Endometrial microvascular endothelial cells (primary cell): ENCODE data around the gene CTNNAL1. TPM values are rescaled to one million over a fixed set of nuclear protein-coding genes. Genes with fewer than 3 reads are reported as not detected.

ENCODE experiments used
- in situ Hi-C: cut with HindIII; loops from 2 replicates; pipeline ENCODE4 v1.10.0; 2017; ENCODE audit warnings: low sequenced_read_pairs, low pct_unique_long_range_greater_than_20kb; ENCODE audit errors: inconsistent ontology term
- total RNA-seq: library from RNA; depleted of rRNA; stranded (reverse); fragments of >200 nt; gene quantifications from one replicate; pipeline ENCODE4 v1.2.3, GENCODE V29; 2015; ENCODE audit errors: inconsistent ontology term

Gene CTNNAL1
- total RNA-seq, 1 donor from 2014 or later: 153 TPM

DNA sequence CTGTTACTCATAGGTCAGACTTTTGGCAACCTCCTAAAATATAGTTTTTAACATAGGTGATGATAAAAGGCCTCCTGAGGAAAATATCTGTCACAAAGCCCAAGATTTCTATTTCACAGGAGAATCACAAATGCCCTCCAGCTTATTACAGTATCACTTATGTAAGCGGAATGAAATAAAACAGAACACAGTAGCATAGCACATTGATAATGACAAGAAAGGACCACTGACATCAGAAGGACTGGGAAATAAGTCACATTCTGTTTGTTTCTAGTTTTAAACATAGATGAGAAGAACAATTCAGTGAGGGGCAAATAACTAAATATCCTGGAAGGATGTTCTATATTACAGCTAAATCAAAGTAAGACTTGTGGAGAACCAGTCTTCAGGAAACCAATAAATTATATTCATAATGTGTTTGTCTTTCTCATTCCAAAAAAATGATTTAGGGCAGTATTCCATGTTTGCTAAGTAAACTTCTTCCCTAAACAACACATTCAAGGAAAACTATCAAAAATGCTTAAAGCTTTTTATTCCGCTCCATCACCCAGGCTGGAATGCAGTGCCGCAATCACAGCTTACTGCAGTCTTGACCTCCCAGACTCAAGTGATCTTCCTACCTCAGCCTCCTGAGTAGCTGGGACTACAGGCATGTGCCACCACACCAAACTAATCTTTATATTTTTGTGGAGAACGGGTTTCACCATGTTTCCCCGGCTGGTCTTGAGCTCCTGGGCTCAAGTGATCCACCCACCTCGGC is 20.8 kb upstream of the CTNNAL1 start:
- in situ Hi-C loops: no loop called here

DNA sequence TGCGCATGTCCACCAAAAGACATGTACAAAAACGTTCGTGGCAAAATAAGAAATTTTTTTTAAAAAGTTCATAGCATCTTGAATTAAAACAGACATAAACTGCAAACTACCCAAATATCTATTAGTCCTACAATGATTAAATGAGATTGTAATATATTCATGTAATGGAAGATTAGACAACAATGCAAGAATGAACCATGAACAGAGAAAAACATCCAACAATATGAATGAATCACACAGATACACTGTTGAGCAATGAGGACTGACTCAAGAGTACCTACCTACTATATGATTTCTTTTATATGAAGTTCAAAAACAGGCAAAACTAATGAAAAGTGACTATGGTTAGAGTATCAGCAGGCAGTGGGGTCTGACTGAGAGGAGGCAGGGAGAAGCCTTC is 17.9 kb upstream of the CTNNAL1 start:
- in situ Hi-C loops: no loop called here

DNA sequence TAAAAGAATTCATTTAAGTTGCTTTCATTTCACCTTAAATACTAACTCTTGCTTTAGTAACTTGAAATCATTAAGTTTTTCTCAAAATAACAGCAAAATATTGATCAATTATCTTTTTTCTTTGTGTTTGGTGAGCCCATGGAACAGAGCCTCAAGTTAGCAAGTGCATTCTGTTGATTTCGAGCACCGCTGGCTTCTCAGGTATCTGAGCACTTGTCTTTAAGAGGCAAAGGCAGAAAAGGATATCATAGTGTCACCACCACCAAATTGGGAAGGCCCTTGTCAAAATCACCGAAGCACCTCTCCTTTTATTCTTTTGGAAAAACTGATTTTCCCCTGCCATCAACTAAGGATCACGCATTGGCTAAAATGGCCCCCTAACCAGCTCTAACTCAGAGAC is 17.1 kb upstream of the CTNNAL1 start:
- in situ Hi-C loops: no loop called here

DNA sequence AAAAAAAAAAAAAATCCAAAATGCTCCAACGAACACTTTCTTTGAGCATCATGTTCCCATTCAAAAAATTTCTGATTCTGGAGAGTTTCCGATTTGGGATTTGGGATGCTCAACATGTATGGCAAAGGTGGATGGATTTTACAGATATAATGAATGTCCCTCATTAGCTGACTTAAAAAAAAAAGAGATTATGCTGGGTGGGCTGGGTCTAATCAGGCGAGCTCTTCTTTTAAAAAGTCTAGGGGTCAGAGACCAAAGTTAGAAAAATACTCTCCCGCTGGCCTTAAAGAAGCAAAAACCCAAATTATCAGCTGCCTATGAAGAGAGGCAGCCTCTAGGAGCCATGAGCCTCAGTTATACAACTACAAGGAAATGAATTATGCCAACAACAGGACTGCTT is 15.2 kb upstream of the CTNNAL1 start:
- in situ Hi-C loops: no loop called here

DNA sequence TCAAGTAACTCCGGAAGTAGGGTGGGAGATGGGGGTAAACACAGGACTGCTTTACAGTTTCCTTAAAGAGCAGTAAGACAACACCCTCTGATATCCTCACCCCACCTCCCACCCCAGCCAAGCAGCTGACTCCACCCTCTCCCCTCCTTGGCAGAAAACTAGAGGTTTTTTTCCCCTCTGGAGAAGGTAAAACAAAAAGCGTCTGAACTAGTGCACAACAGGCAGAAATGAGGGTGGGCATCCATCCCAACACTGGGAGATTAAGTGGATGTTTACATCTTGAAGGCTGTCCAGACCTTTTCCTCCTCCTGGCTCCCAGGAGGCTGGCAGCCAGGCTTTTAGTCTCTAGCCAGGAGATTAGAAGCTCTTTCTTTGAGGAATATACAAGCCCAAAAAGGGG is 13.9 kb upstream of the CTNNAL1 start:
- in situ Hi-C loops: no loop called here

DNA sequence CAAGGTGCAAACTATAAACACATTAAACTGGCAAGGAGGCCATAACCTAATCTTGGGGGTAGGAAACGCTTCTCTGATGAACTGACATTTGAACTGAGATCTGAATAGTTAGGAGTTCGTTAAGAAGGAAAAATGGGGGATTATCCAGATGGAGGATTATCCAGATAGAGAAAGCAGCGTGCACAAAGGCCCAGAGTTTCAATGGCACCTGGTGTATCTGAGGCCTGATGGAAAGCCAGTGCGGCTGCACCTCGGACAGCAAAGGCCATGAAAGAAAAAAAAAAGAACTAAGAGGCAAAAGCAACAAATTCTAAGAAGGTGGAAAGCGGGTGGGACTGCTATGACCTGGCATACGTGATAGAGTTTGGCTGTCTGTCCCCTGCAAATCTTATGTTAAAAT is 13.0 kb upstream of the CTNNAL1 start:
- in situ Hi-C loops: no loop called here

DNA sequence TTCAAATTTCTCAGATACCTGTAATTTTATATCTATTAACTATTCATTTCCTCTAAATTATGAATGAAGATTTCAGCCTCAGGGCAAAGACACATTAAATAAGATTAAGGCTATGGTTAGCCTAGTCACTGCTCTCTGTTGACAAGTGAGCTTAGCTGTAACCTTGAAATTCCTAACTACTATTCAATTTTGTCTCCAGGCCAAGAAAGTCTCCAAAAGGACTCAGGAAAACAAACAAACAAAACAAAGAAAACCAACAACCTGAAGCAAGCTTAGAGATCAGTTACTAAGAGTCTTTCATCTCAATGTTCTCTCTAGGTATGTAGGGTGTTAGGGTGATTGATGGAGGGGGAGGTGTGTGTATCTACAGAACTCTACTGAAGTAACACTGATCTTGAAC is 9.6 kb upstream of the CTNNAL1 start:
- in situ Hi-C loops: loop anchor here (25.0 kb wide), 1 partner anchor 89 kb away; the partner anchor contains the start of gene TMEM245

DNA sequence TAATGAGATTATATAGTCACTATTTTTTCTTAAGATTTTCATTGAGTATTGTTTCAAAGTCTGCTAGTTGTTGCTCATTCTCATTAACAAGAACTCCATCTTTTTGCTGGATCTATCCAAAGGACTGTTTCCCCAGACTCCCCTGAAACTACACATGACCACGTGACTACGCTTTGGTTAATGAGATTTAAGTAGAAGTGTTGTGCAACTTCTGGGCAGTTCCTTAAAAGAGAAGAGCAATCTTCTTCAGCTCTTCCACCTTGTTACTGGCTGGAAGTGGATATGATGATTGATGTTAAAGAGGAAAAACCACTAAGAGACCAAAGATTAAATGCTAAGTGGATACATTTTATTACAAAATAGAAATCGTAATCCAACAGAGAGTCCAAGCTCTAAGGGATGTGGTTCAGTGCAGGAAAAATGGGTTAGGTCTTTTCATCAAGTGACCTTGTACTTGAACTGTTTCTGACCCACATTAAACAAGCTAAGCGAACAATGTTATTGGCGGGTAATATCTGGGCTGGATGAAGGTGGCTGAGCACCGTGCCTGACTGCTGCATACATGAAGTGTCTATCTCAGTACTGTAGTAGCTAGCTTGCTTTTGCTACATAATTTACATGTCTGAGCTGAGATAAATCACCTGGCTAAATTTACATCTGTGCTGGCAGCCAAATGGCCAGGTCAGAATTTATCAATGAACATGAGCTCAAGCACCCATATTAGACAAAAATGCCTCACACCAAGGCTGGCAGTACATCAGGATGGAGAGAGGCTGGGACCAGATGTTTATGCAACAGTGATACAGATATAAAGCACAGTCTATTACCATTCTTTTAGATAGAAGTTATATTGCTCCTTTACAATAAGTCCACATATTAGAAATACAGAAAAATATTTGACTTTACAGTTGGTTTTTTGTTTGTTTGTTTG is 7.5 kb upstream of the CTNNAL1 start:
- in situ Hi-C loops: loop anchor here (25.0 kb wide), 1 partner anchor 91 kb away; the partner anchor contains the start of gene TMEM245

DNA sequence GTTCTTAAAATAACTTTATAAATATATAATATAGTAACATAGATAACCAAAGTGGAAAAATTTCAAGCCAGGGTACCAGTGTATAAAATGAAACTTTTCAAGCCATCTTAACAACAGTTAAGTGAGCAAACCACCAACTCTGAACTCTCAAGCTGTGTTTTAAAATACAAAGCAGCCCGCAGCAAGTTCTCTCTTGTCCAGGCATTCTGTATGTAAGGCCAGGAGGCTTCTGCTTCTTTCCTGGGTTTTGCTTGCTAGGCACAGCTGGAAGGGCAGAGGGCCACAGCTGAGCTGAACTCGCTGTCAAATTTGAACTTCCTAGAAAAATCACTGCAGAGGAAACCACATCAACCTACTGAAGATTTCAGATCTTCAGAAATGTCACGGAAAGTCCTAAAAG is 6.8 kb upstream of the CTNNAL1 start:
- in situ Hi-C loops: loop anchor here (25.0 kb wide), 1 partner anchor 92 kb away; the partner anchor contains the start of gene TMEM245

DNA sequence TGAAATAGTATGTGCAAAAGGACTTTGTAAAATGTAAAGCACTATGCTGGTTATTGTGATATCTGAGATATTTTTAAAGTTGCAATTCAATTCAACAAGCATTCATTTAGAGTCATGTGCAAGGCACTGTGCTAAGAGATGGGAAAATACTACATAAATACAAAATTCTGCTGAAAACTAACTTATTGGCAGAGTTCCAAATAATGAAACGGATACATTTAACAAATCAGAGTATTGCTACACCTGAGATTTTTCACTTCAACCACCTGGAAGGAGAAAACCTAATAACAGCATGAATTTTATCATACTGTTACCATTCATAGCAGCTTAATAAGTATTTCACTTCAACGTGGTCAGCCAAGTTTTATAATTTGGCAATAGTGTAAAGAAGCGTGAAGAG is 6.1 kb upstream of the CTNNAL1 start:
- in situ Hi-C loops: loop anchor here (25.0 kb wide), 1 partner anchor 93 kb away; the partner anchor contains the start of gene TMEM245

DNA sequence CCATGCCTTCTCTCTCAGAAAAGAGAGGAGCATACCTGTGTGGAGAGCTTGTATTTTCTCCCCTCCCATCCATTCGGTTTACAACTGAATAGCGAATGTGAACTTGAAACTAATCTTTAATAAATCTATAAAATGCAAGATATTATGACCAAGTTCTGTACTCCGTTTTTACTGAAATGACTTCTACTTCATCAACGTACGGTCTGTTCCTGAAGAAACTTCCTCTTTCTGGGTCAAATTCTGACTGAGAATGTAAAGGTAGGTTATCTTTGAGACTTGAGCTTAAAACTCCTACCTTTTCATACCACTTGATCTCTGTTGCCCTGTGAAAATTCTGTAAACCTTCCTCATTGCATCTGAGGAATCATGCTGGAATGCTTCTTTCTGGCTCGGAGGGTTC is 4.2 kb upstream of the CTNNAL1 start:
- in situ Hi-C loops: loop anchor here (25.0 kb wide), 1 partner anchor 95 kb away; the partner anchor contains the start of gene TMEM245

DNA sequence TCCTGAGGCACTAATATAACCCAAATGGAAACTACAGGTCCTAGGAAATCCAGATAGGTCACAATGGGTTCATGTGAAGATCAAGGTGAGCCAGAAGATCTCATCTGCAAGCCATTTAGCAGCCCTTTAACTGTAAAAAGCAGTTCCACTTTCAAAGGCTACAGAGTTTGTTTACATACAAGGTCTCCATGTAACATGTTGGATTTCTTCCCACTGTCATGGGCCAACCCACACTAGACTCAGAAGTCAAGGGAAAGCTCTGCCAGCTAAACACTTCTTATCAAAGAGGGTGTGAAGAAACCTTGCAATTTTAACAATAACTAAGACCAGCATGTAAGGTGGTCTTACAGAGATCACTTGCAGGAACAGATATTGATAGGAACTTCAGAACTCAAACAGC is 3.8 kb upstream of the CTNNAL1 start:
- in situ Hi-C loops: loop anchor here (25.0 kb wide), 1 partner anchor 95 kb away; the partner anchor contains the start of gene TMEM245

DNA sequence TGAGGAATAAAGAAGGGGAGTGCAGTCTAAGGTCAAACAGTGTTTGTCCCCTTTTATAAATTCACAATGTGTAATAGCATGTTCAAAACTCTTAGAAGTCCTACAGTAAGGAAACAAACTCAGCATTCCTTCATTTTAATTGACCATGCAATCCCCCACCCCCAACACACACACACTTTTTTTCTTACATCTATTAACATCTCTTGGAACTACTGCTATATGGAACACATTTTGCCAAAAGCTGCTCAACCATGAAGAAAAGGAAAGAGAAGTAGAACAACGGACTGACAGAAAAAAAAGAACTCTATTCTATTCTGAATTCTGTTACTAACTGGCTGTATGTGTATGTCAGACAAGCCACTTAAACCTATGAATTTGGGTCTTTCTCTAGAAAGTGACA is 2.8 kb upstream of the CTNNAL1 start:
- in situ Hi-C loops: loop anchor here (25.0 kb wide), 1 partner anchor 96 kb away; the partner anchor contains the start of gene TMEM245

DNA sequence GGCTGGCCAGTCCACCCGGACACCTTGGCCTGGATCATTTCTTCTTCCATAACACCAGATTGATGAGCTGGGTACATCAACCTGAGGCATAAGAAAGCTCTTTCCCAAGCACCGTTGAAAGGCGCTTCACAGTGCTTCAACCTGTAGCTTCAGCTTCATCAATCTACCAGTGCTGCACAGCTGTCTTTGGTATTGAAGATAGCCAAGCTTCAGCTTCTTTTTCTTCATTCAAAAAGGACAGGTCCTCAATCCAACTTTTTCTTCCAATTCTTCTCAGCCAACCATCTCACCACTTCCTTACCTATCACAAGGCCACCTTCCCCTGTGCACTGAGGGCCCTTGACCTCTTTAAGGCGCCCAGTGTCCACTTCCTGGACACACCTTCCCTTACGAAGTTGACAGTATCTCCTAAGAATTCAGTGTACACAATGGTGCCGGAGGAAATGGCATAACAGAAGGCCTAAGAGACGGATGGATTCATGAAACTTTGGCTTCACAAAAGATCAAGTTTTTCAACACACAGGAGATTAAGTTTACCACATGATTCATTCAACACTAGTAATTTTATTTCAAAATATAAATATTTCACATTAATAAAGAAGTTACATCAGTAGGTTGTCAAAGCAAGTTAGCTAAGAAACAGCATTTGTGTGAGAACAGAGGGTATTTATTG is 1.4 kb upstream of the CTNNAL1 start:
- in situ Hi-C loops: loop anchor here (25.0 kb wide), 1 partner anchor 98 kb away; the partner anchor contains the start of gene TMEM245

DNA sequence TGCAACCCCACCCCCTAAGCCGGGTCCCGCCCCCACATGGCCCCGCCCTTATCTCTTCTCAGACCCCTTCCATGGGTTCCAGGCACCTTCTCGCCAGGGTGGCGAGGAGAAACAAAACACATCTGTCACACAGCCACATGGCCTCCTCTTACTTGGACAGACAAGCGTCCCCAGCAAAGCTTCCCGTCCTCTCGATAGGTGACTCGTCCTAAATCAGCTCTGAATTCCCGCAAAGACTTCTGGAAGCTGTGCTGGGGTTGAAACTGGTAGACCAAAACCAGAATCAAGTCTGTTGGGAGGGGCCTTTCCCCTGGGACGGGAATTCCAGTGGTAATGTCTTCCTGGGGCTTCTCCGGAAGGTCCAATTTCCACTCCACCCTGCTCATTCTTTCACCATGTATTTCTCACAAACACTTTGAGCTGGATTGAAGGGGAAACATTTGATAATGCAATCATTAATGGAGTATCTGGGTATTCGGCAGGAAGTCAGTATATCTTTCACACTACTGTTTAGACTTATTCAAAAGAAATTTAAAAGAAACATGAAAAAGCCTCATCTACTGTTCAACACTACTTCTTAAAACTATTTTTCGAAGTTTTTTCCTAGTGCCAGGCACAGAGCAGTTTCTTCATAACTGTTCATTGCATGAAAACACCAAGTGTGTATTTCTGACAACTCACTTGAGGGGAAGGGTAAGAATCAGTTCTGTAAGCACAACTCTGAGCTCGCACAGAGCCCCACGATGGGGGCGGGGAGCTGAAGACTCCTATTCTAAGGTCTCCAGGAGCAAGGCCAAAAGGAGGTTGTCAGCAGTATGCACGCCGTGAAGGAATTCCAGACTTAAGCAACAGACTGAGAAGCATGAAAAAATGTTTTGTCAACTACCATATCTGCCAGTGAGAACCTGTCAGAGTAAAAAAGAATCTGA is 644 bp upstream of the CTNNAL1 start:
- in situ Hi-C loops: loop anchor here (25.0 kb wide), 1 partner anchor 98 kb away; the partner anchor contains the start of gene TMEM245

DNA sequence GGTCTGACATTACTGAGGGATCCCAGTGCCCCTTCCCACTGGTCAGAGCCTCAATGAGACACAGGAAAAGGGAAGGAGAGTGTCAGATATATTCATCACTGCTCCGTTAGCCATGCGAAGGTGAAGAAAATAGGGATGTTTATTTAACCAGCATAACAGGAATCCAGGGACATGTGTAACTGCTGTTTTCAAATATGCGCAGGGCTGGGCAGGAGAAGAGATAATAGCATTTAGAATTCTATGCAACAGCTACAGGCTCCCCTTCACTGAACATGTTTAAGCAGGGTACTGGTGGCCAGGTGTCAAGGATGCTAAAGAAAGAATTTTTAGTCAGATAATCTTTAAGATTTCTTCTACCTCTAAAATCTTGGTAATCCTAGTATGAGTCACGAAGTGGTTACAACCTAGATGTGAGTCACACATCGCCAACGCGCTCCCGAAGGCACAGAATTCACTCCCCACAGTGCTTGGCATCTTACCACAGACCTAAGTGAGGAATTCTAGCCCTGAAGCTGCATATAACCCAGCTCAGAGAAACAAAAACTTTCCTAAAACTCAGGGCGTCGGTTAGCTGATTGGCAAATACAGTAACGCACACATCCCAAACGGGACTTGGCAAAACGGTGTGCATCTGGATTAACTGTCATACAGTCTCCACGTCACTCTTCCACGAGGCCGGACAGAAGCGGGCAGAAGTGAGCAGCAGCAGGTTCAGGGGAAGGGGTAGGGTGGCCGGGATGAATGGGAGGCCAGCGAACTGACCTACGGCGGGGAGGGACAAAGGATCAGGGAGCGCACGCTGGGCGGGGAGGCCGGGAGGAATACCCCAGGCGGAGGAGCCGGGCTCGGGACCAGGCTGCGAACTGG is 1.1 kb downstream of the CTNNAL1 start:
- in situ Hi-C loops: loop anchor here (25.0 kb wide), 1 partner anchor 100 kb away; the partner anchor contains the start of gene TMEM245

DNA sequence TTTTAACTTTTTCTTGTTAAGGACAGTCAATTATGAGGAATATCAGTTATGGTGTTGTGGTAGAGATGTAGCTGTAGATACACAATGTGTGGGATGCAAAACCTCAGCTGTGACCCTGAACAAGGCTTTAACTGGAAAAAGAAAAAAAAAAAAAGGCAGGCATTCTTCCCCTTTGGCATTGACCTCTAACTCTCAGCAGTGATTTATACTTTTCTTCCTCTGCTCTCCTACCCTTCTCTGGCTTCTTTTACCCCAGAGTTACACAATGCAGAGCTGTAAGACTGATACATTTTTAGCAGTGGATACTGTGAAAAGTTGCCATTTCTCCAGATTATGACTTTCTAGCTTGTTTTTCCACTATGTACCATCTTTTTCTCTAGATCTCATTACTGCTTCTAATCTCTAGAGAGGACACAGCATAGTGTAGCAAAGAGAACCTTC is 2.0 kb downstream of the CTNNAL1 start:
- in situ Hi-C loops: loop anchor here (25.0 kb wide), 1 partner anchor 101 kb away; the partner anchor contains the start of gene TMEM245
